NOMO-1 treated with dmso at 0.1 percent for 144 hours (cell line): ENCODE data around the gene ADGRD1.
"Not testable (repeated sequence)": the region's sequence is repeated elsewhere in the genome, so short reads cannot be mapped to it uniquely, and the experiment has no call there.

Experiments used
- DNase-seq: peaks from one replicate; lab custom pipeline; 2025; ENCODE audit not compliant: unreplicated experiment; lab: John Stamatoyannopoulos, UW

The ADGRD1 gene

GRCh38 chr12:130953771-130954543, at the start of gene ADGRD1:
Gene ADGRD1, plus strand, starts transcription at chr12:130953907. Its CDS starts 559 bp downstream, at chr12:130954466.
- DNase-seq = peak; percentile 72

GRCh38 chr12:130904064-130904463, 49.6 kb upstream of the ADGRD1 start:
- no peak for DNase-seq

GRCh38 chr12:130904936-130905455, 48.7 kb upstream of the ADGRD1 start:
- DNase-seq = not testable (repeated sequence)

- DNase-seq = no peak
These were observed 44.6 kb upstream of the ADGRD1 start for GRCh38 chr12:130909111-130909510.

- no peak for DNase-seq
These were observed 42.5 kb upstream of the ADGRD1 start for GRCh38 chr12:130911193-130911592.

GRCh38 chr12:130911933-130912332, 41.8 kb upstream of the ADGRD1 start:
- DNase-seq = no peak

GRCh38 chr12:130916241-130916911, 37.3 kb upstream of the ADGRD1 start:
- peak; percentile 69 for DNase-seq

GRCh38 chr12:130917607-130918006, 36.1 kb upstream of the ADGRD1 start:
- DNase-seq = no peak

GRCh38 chr12:130919086-130919485, 34.6 kb upstream of the ADGRD1 start:
- DNase-seq = no peak

- DNase-seq = no peak
These were observed 33.5 kb upstream of the ADGRD1 start for GRCh38 chr12:130920119-130920703.

- DNase-seq = no peak
These were observed 32.9 kb upstream of the ADGRD1 start for GRCh38 chr12:130920723-130921381.

- no peak for DNase-seq
These were observed 31.2 kb upstream of the ADGRD1 start for GRCh38 chr12:130922511-130922953.

GRCh38 chr12:130924966-130925665, 28.6 kb upstream of the ADGRD1 start:
- no peak for DNase-seq

GRCh38 chr12:130925666-130926015, 28.1 kb upstream of the ADGRD1 start:
- no peak for DNase-seq

GRCh38 chr12:130929363-130929762, 24.3 kb upstream of the ADGRD1 start:
- no peak for DNase-seq

GRCh38 chr12:130932061-130932930, 21.4 kb upstream of the ADGRD1 start:
- no peak for DNase-seq

- DNase-seq = no peak
These were observed 20.3 kb upstream of the ADGRD1 start for GRCh38 chr12:130933269-130933995.

GRCh38 chr12:130934753-130935152, 19.0 kb upstream of the ADGRD1 start:
- DNase-seq = no peak

- DNase-seq = no peak
These were observed 17.1 kb upstream of the ADGRD1 start for GRCh38 chr12:130936561-130936960.
